HepG2 (cell line): ENCODE measurements around the gene CBX2.

Experiments
- ARNTL ChIP-seq: sonication (generic); formaldehyde crosslinking; IDR thresholded peaks from 2 replicates; pipeline ENCODE4 v1.4.0; 2020; ENCODE audit warnings: mild to moderate bottlenecking, missing genetic modification reagents
- ELK4 ChIP-seq: sonication (generic); formaldehyde crosslinking; IDR thresholded peaks from 2 replicates; pipeline ENCODE4 v1.9.0; 2021; ENCODE audit warnings: missing genetic modification reagents, borderline replicate concordance
- FOXP1 ChIP-seq, 2 experiments: fragments of 450-650 bp in 1 of 2; IDR thresholded peaks; 2 replicates each; pipeline ENCODE4 v1.6.1; 2017 to 2018; ENCODE audit warnings: antibody characterized with exemption in 1 of 2
- GFI1 ChIP-seq: sonication (generic); formaldehyde crosslinking; IDR thresholded peaks from 2 replicates; pipeline ENCODE4 v1.5.0; 2020; ENCODE audit warnings: missing genetic modification reagents, mild to moderate bottlenecking, borderline replicate concordance
- HNRNPUL1 ChIP-seq: fragments of 200-400 bp; formaldehyde crosslinking; IDR thresholded peaks from 2 replicates; pipeline ENCODE4 v1.6.1; 2017; ENCODE audit warnings: low read depth, mild to moderate bottlenecking, low read length, moderate library complexity
- HOXD1 ChIP-seq: sonication (generic); formaldehyde crosslinking; IDR thresholded peaks from 2 replicates; pipeline ENCODE4 v1.5.0; 2020; ENCODE audit warnings: missing genetic modification reagents
- JARID2 ChIP-seq: sonication (generic); formaldehyde crosslinking; IDR thresholded peaks from 2 replicates; pipeline ENCODE4 v1.8.1; 2023; ENCODE audit warnings: missing genetic modification reagents, inconsistent platforms; ENCODE audit not compliant: insufficient replicate concordance
- NFE2L2 ChIP-seq: fragments of 150-350 bp; IDR thresholded peaks from 2 replicates; pipeline ENCODE4 v1.6.1; 2014; ENCODE audit warnings: low read length
- POLR2AphosphoS5 ChIP-seq: IDR thresholded peaks from 2 replicates; pipeline ENCODE4 v1.6.1; 2012; ENCODE audit warnings: low read depth, low read length
- SNRNP70 ChIP-seq: fragments of 200-400 bp; formaldehyde crosslinking; IDR thresholded peaks from 2 replicates; pipeline ENCODE4 v1.6.1; 2017; ENCODE audit warnings: mild to moderate bottlenecking, low read depth, low read length, moderate library complexity
- TCF7 ChIP-seq: sonication (generic); IDR thresholded peaks from 2 replicates; pipeline ENCODE4 v1.6.1; 2016; ENCODE audit warnings: antibody characterized with exemption, low read depth
- TF ChIP-seq, protein P1 (sequence below): sonication (generic); formaldehyde crosslinking; IDR thresholded peaks from 2 replicates; pipeline ENCODE4 v1.5.0; 2020; ENCODE audit warnings: mild to moderate bottlenecking, missing genetic modification reagents, moderate library complexity
- TF ChIP-seq, protein P2 (sequence below), 2 experiments: sonication (generic) in 1 of 2; formaldehyde crosslinking in 1 of 2; IDR thresholded peaks; 2 replicates each; pipeline versions ENCODE4 v1.5.1 to v1.6.1; 2011 to 2020; ENCODE audit warnings: borderline replicate concordance in 1 of 2, low read depth in 1 of 2, low read length in 1 of 2, mild to moderate bottlenecking in 1 of 2, missing genetic modification reagents in 1 of 2, moderate library complexity in 1 of 2

DNA sequence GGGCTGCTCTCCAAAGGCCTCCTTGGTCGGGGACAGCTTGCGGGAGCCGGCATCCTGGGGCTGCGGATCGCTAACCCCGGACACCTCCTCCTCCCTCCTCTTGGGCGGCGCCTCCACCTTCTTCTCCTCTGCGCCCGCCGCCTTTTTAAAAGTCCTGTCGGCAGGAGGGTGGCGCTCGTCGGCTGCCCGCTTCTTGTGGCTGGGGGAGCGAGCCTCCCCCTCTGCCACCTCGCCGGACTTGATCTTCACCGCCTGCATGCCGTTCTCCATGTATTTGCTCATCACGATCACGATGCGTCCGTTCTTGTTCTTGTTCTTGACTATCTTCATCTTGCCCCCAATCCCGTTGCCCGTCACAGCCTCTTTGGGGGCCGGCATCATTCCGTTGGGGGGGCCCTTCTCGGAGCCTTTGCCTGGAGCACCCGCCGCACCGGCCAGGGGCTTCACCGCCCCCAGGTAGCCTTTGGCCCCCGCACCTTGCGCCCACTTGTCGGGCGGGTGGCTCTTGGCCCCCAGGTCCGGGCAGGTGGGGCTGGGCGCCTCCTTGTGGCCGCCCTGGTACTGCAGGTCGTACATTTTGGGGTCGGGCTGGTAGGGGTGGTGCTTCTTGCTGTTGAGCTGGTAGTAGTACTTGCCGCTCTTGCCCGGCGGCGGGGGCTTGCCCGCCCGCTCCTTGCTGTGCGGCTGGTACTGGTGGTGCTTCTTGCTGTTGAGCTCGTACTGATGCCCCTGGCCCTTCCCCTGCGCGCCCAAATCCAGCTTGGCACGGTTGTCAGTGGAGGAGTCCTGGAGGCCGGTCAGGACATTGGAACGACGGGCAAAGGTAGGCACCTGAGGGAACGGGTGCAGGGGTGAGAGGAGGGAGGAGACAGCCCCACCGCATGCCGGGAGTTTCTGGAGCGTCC is 56.9 kb downstream of the CBX2 start:
- TF ChIP-seq POLR2AphosphoS5 (no peak), HNRNPUL1 (no peak), ELK4 (no peak), JARID2 (CRISPR knock-in tag) (no peak), FOXP1 (IDR thresholded peaks at IDR 0.05) (no peak), FOXP1 (CRISPR knock-in tag; IDR thresholded peaks at IDR 0.05) (no peak), SNRNP70 (no peak), ARNTL (CRISPR knock-in tag) (no peak), TCF7 (no peak), HOXD1 (no peak), GFI1 (CRISPR knock-in tag) (no peak), NFE2L2 (no peak)
- TF ChIP-seq, protein P1, sequence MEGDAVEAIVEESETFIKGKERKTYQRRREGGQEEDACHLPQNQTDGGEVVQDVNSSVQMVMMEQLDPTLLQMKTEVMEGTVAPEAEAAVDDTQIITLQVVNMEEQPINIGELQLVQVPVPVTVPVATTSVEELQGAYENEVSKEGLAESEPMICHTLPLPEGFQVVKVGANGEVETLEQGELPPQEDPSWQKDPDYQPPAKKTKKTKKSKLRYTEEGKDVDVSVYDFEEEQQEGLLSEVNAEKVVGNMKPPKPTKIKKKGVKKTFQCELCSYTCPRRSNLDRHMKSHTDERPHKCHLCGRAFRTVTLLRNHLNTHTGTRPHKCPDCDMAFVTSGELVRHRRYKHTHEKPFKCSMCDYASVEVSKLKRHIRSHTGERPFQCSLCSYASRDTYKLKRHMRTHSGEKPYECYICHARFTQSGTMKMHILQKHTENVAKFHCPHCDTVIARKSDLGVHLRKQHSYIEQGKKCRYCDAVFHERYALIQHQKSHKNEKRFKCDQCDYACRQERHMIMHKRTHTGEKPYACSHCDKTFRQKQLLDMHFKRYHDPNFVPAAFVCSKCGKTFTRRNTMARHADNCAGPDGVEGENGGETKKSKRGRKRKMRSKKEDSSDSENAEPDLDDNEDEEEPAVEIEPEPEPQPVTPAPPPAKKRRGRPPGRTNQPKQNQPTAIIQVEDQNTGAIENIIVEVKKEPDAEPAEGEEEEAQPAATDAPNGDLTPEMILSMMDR (CRISPR knock-in tag) = peak; percentile 94
- TF ChIP-seq, protein P2, sequence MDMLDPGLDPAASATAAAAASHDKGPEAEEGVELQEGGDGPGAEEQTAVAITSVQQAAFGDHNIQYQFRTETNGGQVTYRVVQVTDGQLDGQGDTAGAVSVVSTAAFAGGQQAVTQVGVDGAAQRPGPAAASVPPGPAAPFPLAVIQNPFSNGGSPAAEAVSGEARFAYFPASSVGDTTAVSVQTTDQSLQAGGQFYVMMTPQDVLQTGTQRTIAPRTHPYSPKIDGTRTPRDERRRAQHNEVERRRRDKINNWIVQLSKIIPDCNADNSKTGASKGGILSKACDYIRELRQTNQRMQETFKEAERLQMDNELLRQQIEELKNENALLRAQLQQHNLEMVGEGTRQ (IDR thresholded peaks at IDR 0.05; ENCODE audit: low read depth, low read length) = no peak
- TF ChIP-seq, protein P2 (CRISPR knock-in tag; IDR thresholded peaks at IDR 0.05; ENCODE audit: borderline replicate concordance) = no peak
